Skeletal muscle tissue (tissue), 4 donors: ENCODE data around the gene RASGRF1. TPM values are rescaled to one million over a fixed set of nuclear protein-coding genes. Genes with fewer than 3 reads are reported as not detected.
"Not testable (repeated sequence)": the region's sequence is repeated elsewhere in the genome, so short reads cannot be mapped to it uniquely, and the experiment has no call there.

Experiments used
- H3K27ac ChIP-seq: one replicate; pipeline ENCODE4 v1.7.0; 2013; ENCODE audit warnings: mild to moderate bottlenecking, low read depth, low read length, inconsistent platforms
- H3K27me3 ChIP-seq, 3 donors: one replicate each; pipeline ENCODE4 v1.7.0; 2013; ENCODE audit warnings: low read length in 3 of 3; ENCODE audit not compliant: control insufficient read depth in 3 of 3, insufficient read depth in 3 of 3
- H3K36me3 ChIP-seq, 3 donors: one replicate each; pipeline ENCODE4 v1.7.0; 2013; ENCODE audit warnings: low read length in 3 of 3; ENCODE audit not compliant: control insufficient read depth in 3 of 3, insufficient read depth in 3 of 3
- H3K4me1 ChIP-seq, 3 donors: one replicate each; pipeline ENCODE4 v1.7.0; 2013; ENCODE audit warnings: low read length in 3 of 3, mild to moderate bottlenecking in 3 of 3; ENCODE audit not compliant: control insufficient read depth in 3 of 3, insufficient read depth in 3 of 3
- H3K4me3 ChIP-seq, 3 donors: one replicate each; pipeline ENCODE4 v1.7.0; 2013; ENCODE audit warnings: low read length in 3 of 3
- H3K9ac ChIP-seq, 3 donors: one replicate each; pipeline ENCODE4 v1.7.0; 2013; ENCODE audit warnings: low read length in 3 of 3, mild to moderate bottlenecking in 3 of 3, moderate library complexity in 2 of 3, low read depth in 1 of 3
- H3K9me3 ChIP-seq, 3 donors: one replicate each; pipeline ENCODE4 v1.7.0; 2013; ENCODE audit warnings: low read length in 3 of 3; ENCODE audit not compliant: control insufficient read depth in 3 of 3
- total RNA-seq: library from RNA; depleted of rRNA; stranded (reverse); fragments of >200 nt; gene quantifications from one replicate; pipeline ENCODE4 v1.2.3, GENCODE V29; 2014
- donor health status: Osteomylitis.

The RASGRF1 gene
- total RNA-seq, 1 donor from 2014 or later: not detected

- H3K9me3 ChIP-seq, H3K4me3 ChIP-seq, H3K9ac ChIP-seq, H3K36me3 ChIP-seq, H3K27ac ChIP-seq, H3K27me3 ChIP-seq, H3K4me1 ChIP-seq: not testable (repeated sequence)
Measured at GRCh38 chr15:78995161-78995560, 95.4 kb downstream of the RASGRF1 start.

GRCh38 chr15:78993931-78994530 is 96.5 kb downstream of the RASGRF1 start:
- H3K27ac ChIP-seq: no peak overlapping the region
- no peak overlapping the region for H3K9ac ChIP-seq
- no peak overlapping the region for H3K4me3 ChIP-seq
- peaks cover 0 to 5% (median 5%) of the 10 kb centered on the region in 3 donors for H3K27me3 ChIP-seq
- H3K9me3 ChIP-seq: no peaks in the 10 kb centered on the region
- H3K4me1 ChIP-seq: peaks cover 0 to 7% (median under 1%) of the 10 kb centered on the region in 3 donors
- no peaks in the 10 kb centered on the region for H3K36me3 ChIP-seq

DNA sequence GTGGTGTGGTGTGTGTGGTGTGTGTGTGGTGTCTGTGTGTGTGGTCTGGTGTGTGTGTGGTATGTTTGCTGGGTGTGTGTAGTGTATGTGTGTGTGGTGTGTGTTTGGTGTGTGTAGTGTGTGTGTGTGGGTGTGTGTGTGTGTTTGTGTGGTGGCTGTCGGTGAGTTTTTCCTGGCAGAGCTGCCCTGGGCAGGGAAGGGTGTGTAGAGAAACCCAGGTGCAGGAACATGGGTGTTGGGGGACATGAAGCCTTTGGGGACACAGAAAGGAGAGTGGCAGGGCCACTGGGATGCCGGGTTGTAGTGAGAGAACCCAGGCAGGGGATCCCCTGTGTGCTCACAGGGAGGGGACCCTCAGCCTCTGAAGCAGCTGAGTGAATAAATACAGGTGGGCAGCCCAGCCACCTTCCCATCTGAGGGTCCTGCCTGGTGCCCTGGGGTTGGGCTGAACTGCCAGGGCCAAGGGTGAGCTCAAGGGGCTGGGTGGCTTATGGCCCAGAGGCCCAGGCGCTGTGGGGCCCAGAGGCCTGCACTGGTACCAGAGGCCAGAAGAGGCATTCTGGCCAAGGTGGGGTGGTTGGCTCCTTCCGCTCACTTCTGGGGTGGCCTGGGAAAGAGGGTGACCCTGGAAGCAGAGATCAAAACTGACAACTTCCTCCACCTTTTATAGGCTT is 97.2 kb downstream of the RASGRF1 start:
- peaks cover under 1 to 11% (median 5%) of the 10 kb centered on the region in 3 donors for H3K4me1 ChIP-seq
- H3K27me3 ChIP-seq: peaks cover 0 to 5% (median 5%) of the 10 kb centered on the region in 3 donors
- H3K9ac ChIP-seq: no peak overlapping the region
- H3K9me3 ChIP-seq: no peaks in the 10 kb centered on the region
- no peaks in the 10 kb centered on the region for H3K36me3 ChIP-seq
- no peak overlapping the region for H3K27ac ChIP-seq
- H3K4me3 ChIP-seq: no peak overlapping the region

DNA sequence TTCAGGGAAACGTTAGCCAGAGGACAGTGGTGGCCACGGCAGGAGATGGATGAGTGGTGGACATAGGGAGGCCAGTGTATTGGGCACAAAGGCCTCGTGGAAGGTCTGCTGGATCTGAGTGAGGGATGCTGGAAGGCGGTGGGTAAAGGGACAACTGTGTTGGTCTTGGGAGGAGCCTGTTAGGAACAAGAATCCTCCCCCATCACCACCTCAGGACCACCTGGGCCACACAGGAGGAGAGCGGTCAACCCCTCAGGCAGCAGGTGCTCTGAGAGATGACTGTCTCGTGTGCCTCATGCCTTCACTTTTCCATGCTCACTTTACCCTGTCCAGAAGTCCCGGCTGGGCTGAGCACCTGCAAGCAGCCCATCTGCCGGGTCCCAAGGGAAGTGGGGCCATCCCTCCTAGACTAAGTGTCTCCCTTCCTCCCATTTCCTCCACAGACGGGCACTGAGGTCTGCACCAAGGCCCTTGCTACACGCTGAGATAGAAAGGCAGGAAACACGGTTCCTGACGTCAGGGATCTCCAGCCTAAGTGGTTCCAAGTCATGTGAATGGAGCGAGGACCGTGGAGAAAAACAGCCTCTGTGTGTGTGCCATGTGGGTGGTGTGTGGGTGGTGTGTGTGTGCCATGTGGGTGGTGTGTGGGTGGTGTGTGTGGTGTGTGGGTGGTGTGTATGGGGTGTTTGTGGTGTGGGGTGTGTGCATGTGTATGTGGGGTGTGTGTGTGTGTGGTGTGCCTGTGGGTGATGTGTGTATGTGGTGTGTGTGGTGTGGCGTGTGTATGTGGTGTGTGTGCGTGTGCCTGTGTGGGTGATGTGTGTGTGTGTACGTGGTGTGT is 97.9 kb downstream of the RASGRF1 start:
- peaks cover 0 to 5% (median 0%) of the 10 kb centered on the region in 3 donors for H3K27me3 ChIP-seq
- no peaks in the 10 kb centered on the region for H3K36me3 ChIP-seq
- H3K9ac ChIP-seq: no peak overlapping the region

GRCh38 chr15:78991879-78992278 is 98.7 kb downstream of the RASGRF1 start:
- H3K36me3 ChIP-seq: no peaks in the 10 kb centered on the region
- H3K27me3 ChIP-seq: peaks cover 0 to 5% (median 0%) of the 10 kb centered on the region in 3 donors
- no peaks in the 10 kb centered on the region for H3K9me3 ChIP-seq
- no peak overlapping the region for H3K9ac ChIP-seq
- no peak overlapping the region for H3K4me3 ChIP-seq
- no peak overlapping the region for H3K27ac ChIP-seq
- H3K4me1 ChIP-seq: peaks cover 3 to 18% (median 8%) of the 10 kb centered on the region in 3 donors

More for the DNA sequence above, 97.9 kb downstream of the RASGRF1 start:
- H3K4me3 ChIP-seq: no peak overlapping the region
- H3K9me3 ChIP-seq: no peaks in the 10 kb centered on the region
- no peak overlapping the region for H3K27ac ChIP-seq
- H3K4me1 ChIP-seq: peaks cover 3 to 18% (median 8%) of the 10 kb centered on the region in 3 donors

- Histone ChIP-seq H3K4me3 (no peak overlapping the region), H3K27me3 (peaks cover 0 to 5% (median 0%) of the 10 kb centered on the region in 3 donors), H3K9me3 (no peaks in the 10 kb centered on the region), H3K27ac (no peak overlapping the region), H3K4me1 (peaks cover 3 to 18% (median 8%) of the 10 kb centered on the region in 3 donors), H3K36me3 (no peaks in the 10 kb centered on the region), H3K9ac (no peak overlapping the region)
Measured at GRCh38 chr15:78991476-78991875, 99.1 kb downstream of the RASGRF1 start.

- Histone ChIP-seq H3K27me3 (peaks cover 0 to 5% (median 0%) of the 10 kb centered on the region in 3 donors), H3K27ac (no peak overlapping the region)
Measured at GRCh38 chr15:78990278-78990677, 100.3 kb downstream of the RASGRF1 start.

DNA sequence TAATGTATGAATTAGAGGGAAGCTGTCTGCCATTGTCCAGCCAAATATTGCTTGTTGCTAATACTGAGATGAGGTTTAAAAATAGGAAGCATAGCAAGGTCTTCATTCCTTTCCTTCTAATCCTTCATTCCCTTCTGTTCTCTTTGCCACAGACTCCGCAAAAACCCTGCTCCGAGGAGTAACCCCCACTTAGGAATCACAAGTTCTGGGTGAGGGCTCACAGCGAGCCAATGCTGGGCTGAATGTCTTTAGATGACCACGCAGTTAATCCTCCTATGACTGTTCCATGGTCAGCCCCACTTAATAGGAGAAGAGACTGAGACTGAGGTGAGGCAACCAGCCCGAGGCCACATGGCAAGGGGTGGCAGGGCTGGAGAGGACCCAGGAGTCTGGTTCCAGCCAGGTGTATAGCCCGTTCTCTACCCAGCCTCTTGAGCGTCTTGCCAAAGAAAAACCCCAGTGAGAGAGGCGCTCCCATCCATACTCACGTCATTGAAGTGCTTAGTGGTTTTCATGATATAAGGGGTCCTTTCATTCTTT is 100.8 kb downstream of the RASGRF1 start:
- no peak overlapping the region for H3K27ac ChIP-seq
- H3K4me1 ChIP-seq: peaks cover 3 to 18% (median 8%) of the 10 kb centered on the region in 3 donors
- H3K36me3 ChIP-seq: no peaks in the 10 kb centered on the region
- H3K9ac ChIP-seq: no peak overlapping the region
- H3K4me3 ChIP-seq: no peak overlapping the region
- H3K9me3 ChIP-seq: no peaks in the 10 kb centered on the region
- H3K27me3 ChIP-seq: peaks cover 0 to 5% (median 0%) of the 10 kb centered on the region in 3 donors

More at GRCh38 chr15:78990278-78990677, 100.3 kb downstream of the RASGRF1 start:
- H3K4me1 ChIP-seq: peaks cover 3 to 18% (median 8%) of the 10 kb centered on the region in 3 donors
- no peaks in the 10 kb centered on the region for H3K9me3 ChIP-seq
- no peaks in the 10 kb centered on the region for H3K36me3 ChIP-seq
- no peak overlapping the region for H3K4me3 ChIP-seq
- H3K9ac ChIP-seq: no peak overlapping the region

DNA sequence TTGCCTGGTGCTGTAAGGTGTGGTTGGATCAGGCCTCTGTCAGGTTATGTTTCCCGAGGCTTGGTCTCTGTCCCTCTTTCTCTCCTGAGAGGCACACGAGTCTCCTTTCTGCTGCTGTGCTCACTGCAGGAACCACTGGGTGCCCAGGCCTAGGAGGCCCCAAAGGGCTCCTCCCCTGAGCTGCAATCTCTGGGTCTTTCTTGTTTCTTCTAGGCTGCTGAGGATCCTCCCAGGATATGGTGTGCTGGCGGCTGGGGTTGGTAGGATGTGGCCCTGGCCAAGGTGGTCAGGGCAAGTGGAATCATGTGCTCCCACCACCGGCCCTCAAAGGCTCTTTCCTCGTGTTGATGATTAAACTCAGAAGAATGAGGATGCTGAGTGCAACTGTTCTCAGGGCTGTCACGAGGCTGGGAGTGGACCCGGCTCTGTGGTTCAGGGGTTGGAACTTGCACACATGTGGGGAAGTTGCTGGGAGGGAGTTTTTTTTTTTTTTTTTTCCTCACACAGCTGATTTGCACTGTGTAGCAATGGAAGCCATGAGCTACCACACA is 102.1 kb downstream of the RASGRF1 start:
- Histone ChIP-seq H3K4me1 (peaks cover 8 to 21% (median 14%) of the 10 kb centered on the region in 3 donors), H3K27ac (peak overlapping the region; percentile 45), H3K9me3 (no peaks in the 10 kb centered on the region), H3K9ac (no peak overlapping the region), H3K27me3 (no peaks in the 10 kb centered on the region), H3K36me3 (no peaks in the 10 kb centered on the region), H3K4me3 (no peak overlapping the region)
